ENCODE results near the gene CAP2.
A peak's percentile ranks its signal among the peaks of the same experiment; 100 is the strongest.
"Not testable (repeated sequence)": the region's sequence is repeated elsewhere in the genome, so short reads cannot be mapped to it uniquely, and the experiment has no call there.

CAP2 gene

DNA sequence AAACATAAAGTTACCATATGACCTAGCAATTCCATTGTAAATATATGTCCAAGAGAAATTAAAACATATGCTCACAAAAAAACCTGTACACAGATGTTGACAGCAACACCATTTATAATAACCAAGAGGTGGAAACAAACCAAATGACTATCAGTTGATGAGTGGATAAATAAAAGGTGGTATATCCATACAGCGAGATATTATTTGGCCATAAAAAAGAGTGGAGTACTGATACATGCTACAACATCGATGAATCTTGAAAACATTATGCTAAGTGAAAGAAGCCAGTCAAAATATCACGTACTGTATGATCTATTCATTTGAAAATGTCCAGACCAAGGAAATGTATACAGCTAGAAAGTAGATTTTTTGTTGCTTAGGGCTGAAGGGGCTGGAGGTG lies 2.9 kb downstream of the CAP2 start:
- no peak for DNase-seq (ENCODE audit: low read depth)

DNA sequence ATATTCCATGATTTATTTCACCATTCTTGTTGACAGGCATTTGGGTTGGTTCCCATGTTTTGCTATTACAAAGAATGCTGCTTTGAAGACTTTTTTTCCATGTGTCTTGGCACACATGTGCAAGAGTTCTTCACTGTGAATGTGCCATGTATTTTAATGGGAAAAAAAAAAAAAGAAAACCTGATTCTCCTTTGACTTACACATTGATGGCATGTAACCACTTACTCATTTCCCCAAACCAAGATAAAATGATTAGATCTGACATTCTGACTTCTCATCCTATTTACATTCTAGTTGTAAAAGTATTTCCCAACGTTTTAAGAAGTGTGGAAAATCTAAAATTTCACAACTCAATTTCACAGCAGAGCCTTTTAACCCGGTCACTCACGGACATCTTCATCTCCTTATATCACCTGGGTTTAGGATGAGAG lies 4.4 kb downstream of the CAP2 start:
- no peak for DNase-seq (ENCODE audit: low read depth)

DNA sequence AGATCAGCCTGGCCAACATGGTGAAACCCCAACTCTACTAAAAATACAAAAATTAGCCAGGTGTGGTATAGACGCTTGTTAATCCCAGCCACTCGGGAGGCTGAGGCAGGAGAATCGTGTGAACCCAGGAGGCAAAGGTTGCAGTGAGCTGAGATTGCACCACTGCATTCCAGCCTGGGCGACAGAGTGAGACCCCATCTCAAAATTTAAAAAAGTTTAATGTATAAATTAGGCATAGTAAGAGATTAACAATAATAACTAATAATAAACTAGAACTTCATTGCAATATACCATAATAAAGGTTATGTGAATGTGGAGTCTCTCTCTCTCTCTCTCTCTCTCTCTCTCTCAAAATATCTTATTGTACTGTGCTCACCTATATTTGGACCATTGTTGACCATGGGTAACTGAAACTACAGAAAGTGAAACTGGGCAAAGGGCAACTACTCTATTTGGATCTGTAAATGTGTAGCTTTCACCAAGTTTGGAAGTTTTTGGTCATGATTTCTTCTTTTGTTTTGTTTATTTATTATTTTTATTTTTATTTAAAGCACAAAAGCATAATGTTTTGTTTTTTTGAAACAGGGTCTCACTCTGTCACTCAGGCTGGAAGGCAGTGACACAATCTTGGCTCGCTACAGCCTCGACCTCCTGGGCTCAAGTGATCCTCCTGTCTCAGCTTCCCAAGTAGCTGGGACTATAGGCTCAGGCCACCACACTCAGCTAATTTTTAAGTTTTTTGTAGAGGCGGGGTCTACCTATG lies 12.0 kb downstream of the CAP2 start:
- DNase-seq (ENCODE audit: low read depth): not testable (repeated sequence)

DNA sequence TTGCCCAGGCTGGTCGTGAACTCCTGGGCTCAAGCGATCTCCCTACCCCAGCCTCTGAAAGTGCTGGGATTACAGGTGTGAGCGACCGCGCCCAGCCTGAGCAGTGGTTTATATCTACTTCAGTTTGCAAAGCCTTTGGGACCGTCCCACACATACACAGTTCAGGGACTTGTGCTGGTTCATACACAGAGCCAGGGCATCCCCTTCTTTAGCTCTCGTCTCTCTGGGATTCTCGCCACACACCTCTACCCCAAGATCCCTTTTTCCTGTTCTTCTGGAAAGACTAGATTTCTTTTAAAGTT lies 12.5 kb downstream of the CAP2 start:
- no peak for DNase-seq (ENCODE audit: low read depth)

DNA sequence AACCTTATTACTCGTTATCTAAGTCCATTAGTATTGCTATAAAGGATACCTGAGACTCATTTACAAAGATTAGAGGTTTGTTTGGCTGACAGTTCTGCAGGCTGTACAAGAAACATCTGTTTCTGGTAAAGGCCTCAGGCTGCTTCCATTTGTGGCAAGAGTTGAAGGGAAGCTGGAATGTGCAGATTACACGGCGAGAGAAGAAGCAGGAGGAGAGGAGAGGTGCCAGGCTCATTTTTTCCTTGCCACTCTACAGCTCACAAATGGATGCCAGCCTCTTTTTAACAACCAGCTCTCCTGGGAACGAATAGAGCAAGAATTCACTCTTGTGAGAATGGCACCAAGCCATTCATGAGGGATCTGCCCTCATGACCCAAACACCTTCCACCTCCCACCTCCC lies 14.7 kb downstream of the CAP2 start:
- DNase-seq (ENCODE audit: low read depth): no peak

DNA sequence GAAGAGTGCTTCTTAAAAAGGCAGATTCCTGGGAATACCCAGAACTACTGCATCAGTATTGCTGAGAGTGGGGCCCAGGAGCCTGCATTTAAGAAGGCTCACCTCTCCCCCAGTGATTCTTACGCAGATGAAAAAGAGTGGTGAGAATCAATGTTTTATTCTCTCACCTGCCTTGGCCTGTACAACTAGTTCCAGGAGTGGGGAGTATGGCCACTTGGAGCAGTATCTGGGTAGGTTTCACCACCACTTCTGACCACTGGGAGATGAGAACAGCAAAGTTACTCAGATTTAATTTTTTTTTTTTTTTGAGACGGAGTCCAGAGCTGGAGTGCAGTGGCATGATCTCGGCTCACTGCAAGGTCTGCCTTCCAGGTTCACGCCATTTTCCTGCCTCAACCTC lies 16.9 kb downstream of the CAP2 start:
- no peak for DNase-seq (ENCODE audit: low read depth)

DNA sequence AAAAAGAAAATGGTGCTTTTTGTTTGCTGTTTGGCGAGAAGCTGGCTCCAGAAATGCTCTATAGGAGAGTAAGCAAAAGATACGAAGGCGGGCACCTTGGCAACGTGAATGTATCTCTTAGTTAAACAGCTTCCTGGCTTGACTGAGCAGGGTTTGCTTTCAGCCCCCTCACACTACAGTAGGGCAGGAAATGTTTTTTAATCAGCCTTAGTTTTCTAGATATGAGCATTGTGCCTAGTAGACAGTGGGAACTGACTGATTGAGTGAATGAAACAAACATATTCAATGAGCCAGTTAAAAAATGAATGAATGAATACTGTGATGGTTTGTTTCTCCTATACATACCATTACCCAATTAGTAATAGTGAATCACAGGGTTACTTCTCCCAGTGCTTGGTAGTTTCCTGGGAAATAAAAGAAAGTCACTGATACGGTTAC lies 19.9 kb downstream of the CAP2 start:
- no peak for DNase-seq (ENCODE audit: low read depth)

DNA sequence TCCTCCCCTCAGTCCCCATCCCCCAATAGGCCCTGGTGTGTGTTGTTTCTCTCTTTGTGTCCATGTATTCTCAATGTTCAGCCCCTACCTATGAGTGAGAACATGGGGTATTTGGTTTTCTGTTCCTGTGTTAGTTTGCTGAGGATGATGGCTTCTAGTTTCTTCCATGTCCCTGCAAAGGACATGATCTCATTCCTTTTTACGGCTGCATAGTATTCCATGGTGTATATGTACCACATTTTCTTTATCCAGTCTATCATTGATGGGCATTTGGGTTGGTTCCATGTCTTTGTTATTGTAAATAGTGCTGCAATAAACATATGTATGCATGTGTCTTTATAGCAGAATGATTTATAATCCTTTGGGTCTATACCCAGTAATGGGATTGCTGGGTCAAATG lies 21.0 kb downstream of the CAP2 start:
- DNase-seq (ENCODE audit: low read depth): not testable (repeated sequence)

DNA sequence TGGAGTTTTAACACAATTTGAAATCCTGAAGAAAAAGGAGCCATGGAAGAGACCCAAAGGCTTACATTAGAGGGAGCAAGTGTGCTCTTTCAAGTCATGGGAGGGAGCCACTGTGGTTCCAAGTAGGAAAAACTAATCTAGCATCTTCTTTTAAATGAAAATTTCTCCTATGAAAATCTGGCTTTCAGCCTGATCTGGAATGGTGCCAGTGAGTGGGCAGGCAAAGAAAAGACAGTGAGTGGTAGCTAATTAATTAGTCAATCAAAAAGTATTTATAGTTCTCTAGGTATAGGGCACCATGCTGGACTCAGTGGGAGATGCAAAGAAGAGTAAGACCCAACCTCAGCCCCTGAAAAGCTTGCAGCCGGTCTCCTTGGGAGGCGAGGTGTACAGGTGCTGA lies 21.9 kb downstream of the CAP2 start:
- DNase-seq (ENCODE audit: low read depth): no peak

DNA sequence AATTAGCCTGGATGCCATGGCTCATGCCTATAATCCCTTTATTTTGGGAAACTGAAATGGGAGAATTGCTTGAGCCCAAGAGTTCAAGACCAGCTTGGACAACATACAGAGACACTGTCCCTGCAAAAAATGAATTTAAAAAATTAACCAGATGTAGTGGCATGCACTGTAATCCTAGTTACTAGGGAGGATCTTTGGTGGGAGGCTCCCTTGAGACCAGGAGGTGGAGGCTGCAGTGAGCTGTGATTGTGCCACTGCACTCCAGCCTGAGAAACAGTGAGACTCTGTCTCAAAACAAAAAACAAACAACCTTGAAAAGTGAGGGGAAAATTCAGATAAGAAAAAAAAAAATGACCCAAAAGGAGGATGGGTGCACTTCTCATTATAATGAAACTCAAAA lies 23.4 kb downstream of the CAP2 start:
- no peak for DNase-seq (ENCODE audit: low read depth)

DNA sequence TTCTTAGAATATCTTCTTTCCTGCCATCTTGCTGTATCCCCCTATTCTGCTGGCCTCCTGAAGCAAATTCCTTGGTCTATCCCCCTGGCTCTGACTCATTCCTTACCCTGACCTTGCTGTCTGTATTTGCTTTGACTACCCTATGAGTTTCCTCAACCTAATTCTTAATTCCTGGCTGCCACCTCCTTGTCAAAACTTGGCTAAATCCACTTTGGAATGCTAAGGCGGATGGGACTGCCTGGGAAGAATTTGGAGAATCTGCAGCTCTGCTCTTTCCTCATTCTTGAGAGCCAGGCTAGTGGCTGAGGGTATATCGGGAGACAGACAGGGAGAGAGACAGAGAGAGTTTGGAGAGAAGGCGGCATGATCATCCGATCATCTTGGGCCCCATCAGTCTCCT lies 24.4 kb downstream of the CAP2 start:
- peak; percentile 77 for DNase-seq (ENCODE audit: low read depth)

DNA sequence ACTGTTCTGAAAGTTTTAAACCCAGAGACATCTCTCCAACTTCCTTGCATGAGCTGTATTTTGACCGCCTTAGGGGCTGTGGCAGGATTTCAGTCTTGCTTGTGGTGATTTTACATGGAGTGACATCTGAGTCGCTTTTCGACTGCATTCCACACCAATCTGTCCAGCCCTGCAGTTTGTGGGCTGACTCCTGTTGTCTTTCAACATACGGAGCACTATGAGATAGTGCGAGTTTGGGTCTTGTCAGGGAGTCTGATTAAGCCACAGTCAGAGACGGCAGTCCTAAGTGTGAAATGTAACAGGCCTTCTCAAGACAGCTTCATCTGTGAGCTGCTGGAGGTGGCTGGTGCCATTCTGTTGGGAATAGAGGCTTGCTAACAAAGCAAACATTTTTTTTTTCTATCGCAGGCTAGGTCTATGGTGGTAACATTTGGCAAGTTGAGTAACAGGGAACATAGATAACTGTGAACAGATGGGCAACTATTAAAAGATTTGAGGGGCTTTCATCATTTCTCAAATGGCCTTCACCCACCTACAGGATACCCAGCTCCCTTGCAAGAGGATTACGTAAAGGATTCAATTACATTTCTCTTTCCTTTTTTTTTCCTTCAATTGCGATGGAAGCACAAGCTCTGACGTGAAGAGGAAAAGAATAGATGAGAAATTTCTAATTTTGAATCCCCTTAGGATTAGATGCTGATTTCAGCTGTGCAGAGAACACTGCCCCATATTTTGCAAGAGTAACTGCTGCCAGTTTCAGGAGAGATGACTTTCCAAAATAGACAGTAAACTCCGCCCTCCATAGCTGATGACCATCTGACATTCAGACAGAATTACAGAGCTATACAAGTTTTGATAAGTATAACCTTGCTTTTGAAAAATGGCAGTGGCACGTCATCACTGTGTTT lies 25.1 kb downstream of the CAP2 start:
- peak; percentile 48 for DNase-seq (ENCODE audit: low read depth)

DNA sequence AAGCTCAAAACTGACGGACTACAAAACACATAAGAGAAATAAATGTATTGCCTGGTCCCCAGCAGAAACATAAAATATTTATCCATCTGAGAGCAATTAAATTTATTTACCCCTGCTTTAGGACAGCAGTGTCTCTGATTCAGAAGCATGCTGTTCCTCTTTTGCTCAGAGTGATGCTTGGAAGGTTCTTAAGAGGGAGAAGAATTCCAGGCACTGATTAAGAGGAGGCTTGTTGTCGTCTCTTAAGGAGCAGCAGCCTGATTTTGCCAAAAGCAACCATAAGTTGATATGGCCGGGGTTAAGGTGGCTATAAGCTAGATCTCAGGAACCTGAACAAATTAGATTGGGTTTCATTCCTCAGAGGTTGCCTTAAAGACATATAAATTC lies 25.8 kb downstream of the CAP2 start:
- DNase-seq (ENCODE audit: low read depth): no peak

DNA sequence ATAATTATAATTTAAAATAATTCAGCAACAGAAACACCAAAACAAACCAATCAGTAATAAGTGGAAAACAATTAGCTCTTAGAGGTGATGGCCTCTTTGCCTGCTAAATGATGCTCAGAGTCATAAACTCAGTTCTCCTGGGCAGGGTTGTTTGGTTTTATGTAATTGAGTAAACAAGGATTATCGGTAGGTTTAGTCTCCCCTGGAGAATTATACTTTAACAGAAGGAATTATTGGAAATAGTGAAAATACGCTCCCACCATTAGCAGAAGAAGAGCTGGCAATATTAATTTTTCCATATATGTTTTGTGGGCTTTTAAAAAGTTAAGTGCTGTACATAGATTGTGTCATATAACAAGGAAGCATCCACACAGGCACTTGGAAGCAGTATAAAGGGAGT lies 27.0 kb downstream of the CAP2 start:
- no peak for DNase-seq (ENCODE audit: low read depth)

DNA sequence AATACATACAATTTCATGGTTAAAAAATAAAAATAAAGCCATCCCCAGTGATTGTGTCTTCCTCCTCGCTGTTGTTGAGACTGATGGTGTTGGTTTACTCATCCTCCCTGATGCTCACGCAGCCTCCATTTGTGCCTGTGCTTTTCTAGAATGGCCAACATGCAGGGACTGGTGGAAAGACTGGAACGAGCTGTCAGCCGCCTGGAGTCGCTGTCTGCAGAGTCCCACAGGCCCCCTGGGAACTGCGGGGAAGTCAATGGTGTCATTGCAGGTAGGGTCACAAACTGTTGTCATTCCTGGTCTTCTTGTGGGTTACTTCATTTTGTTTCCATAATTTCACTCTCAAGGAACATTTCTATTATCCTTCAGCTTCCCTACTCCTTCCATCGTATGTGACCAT lies 28.0 kb downstream of the CAP2 start:
- no peak for DNase-seq (ENCODE audit: low read depth)

DNA sequence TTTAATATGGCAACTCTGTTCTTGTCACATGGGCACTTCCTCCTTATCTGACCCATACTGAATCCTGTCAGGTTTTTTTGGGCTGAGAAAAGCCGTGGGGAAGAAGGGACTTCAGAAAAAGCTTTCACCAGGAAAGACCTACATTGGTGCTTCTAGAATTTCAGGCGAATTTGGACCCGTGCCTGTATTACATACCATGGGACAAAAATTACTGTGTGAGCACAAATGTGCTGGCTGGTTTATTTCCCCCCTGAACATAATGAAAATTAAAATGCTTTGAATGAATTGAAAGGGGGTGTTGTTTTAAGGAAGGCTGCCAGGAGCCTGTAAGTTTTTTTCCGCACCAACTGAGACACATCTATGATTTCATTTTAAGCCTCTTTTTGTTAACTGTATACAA lies 29.6 kb downstream of the CAP2 start:
- no peak for DNase-seq (ENCODE audit: low read depth)

DNA sequence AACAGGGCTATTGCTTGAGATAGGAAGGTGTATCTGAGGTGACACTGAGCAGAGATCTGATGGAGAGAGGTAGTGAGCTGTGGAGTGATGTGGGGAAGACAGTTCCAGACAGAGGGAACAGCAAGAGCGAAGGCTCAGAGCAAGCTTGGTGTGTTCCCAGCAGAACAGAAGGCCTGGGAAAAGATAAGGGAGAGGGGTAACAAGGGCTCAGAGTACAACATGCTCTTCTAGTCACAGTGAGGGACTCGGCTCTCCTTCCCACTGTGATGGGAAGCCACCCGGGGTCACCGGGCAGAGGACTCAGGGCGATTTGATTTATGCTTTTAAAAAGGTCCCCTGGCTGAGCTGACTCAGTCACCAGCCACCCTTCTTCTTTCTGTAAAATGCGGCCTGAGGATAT lies 33.7 kb downstream of the CAP2 start:
- no peak for DNase-seq (ENCODE audit: low read depth)

DNA sequence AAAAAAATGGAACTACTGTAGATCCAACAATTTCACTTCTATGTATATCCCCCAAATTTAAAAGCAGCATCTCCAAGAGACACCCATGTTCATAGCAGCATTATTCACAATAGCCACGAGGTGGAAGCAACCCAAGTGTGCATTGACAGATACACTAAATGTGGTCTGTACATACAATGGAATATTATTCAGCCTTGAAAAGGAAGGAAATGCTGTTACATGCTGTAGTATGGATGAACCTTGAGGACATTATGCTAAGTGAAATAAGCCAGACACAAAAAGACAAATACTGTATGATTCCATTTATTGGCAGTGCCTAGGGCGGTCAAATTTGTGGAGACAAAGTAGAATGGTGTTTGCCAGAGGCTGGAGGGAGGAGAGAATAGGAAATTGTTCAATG lies 34.2 kb downstream of the CAP2 start:
- no peak for DNase-seq (ENCODE audit: low read depth)

DNA sequence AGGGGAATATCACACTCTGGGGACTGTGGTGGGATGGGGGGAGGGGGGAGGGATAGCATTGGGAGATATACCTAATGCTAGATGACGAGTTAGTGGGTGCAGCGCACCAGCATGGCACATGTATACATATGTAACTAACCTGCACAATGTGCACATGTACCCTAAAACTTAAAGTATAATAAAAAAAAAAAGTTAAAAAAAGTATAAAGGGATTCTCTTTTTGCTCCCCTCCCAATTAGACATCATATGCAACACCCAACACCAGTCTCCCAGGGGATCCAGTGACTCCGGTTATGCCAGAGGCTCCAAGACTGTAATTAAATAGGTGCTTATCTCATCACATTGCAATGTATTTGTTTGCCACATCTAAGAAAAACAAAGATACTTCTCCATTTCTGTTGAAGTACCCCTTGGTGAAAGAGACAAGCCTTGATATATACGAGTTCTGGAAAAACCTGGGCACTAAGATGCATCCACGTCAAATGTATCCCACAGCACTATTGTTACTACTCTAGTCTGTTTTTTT lies 35.3 kb downstream of the CAP2 start:
- not testable (repeated sequence) for DNase-seq (ENCODE audit: low read depth)

DNA sequence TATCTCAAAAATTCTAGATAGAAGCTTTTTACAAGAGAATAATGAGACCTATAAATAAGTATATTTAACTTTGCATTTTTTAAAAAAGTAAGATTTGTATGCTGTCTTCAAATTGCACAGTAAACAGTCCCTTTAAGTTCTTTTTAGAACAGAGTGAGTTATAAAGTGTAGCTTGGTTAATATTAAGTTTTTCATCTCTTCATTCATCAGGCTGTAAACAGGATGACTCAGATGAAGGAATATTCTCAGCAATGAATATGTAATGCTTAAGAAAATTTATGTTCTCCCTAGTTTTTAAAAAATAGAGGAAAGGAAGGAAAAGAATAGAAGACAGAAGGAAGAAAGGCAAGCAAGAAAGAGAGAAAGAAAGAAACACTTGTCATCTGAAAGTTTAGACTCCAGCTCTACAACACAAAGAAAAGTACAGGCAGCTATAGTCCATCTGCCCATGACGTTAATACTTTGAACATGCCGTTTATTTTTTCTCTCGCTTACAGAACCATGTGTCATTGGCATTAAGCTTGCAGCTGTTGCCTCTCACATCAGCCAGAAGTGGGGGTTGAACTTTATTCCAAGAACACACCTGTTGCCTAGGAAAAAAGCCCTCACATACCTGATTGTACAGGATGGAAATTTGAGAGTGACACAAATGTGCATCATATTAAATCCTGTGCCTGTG lies 36.1 kb downstream of the CAP2 start:
- no peak for DNase-seq (ENCODE audit: low read depth)

DNA sequence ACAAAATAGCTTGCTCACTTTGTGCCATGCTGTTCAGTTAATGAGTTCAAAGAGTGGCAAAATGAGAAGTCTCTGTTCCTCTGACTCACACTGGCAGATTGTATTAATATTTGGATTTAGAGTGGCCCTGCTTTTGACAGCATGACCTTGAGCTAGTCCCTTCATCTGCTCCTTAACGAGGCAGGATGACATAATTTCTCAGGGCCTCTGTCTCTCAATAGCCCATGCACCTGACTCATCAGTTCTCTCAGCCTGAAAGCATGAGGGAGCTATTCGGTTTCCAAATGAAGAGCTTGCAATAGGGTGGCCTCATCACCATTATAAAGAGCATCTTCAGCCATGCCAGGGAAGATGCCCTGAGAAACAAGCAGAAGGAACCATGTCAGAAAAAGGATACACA lies 38.2 kb downstream of the CAP2 start:
- no peak for DNase-seq (ENCODE audit: low read depth)

DNA sequence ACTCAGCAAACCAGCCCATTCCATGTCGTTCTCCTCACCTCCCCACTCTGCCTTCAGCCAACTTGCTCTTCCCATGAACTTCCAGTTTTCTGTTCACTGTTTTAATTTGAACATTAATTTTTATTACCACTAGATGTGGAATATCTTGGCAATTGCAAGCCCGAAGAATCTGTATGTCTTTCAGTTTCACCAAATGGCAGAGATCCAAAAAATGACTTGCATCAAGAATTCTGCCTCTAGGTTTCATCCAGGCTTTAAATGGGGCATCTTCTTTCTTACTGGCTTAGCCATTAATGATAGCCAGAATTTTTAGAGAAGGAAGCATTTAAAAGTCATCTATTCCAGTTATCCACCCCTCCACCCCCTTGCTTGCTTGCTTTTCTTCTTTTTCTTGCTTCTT lies 39.0 kb downstream of the CAP2 start:
- no peak for DNase-seq (ENCODE audit: low read depth)
